ENCODE measurements around the gene DIAPH2. TPM values are rescaled to one million over a fixed set of nuclear protein-coding genes. Genes with fewer than 3 reads are reported as not detected.

The DIAPH2 gene
- total RNA-seq, 2 donors from 2014 or later = 21.5 to 51.8 TPM

DNA sequence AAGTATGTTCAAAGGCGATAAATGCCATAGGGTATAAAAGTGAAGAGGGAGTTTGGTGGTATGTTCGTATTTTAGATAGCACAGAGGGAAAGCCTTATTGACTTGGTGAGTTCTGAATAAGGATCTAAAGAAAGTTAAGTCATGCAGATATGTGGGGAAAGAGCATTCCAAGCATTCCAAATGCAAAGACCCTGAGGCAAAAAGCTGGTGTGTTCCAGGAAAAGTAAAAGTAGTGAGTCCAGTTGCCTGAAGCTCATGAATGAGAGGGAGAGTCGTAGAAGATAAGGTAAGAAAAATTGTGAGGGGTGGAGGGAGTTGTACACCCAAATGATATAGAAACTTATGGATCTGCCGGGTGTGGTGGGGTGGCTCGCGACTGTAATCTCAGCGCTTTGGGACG lies 625.7 kb downstream of the DIAPH2 start:
- DNase-seq = peak; percentile 70
- Histone ChIP-seq H3K4me1 (ENCODE audit: control insufficient read depth, insufficient read depth, low read length) (no peaks in the 10 kb centered on the region), H3K9ac (ENCODE audit: extremely low read depth, low read length, poor library complexity, severe bottlenecking) (no peak overlapping the region), H3K4me3 (ENCODE audit: low read length) (no peak overlapping the region), H3K27me3 (ENCODE audit: control insufficient read depth, insufficient read depth, low read length, poor library complexity, severe bottlenecking) (no peaks in the 10 kb centered on the region), H3K9me3 (ENCODE audit: control insufficient read depth, low read length) (no peaks in the 10 kb centered on the region), H3K36me3 (ENCODE audit: control insufficient read depth, insufficient read depth, low read length) (no peaks in the 10 kb centered on the region), H3K27ac (ENCODE audit: low read depth, low read length) (peak overlapping the region; percentile 24)
- H3K4me3 Mint-ChIP-seq = peak overlapping the region; percentile 57
- 23 to 43% methylated on average over 2 to 8 of the region's 8 CpGs for WGBS, 2 experiments (ENCODE audit: insufficient coverage in 1 of 2, insufficient read length in 1 of 2)
- H3K4me1 Mint-ChIP-seq = peaks cover 39% of the 10 kb centered on the region
- TF ChIP-seq CTCF (conservative IDR thresholded peaks at IDR 0.05) = no peak
- peak overlapping the region; percentile 90 for H3K27ac Mint-ChIP-seq
- H3K9me3 Mint-ChIP-seq = no peaks in the 10 kb centered on the region
- H3K36me3 Mint-ChIP-seq (ENCODE audit: low read depth) = peaks cover 2% of the 10 kb centered on the region
- H3K27me3 Mint-ChIP-seq (ENCODE audit: insufficient read depth) = no peaks in the 10 kb centered on the region

DNA sequence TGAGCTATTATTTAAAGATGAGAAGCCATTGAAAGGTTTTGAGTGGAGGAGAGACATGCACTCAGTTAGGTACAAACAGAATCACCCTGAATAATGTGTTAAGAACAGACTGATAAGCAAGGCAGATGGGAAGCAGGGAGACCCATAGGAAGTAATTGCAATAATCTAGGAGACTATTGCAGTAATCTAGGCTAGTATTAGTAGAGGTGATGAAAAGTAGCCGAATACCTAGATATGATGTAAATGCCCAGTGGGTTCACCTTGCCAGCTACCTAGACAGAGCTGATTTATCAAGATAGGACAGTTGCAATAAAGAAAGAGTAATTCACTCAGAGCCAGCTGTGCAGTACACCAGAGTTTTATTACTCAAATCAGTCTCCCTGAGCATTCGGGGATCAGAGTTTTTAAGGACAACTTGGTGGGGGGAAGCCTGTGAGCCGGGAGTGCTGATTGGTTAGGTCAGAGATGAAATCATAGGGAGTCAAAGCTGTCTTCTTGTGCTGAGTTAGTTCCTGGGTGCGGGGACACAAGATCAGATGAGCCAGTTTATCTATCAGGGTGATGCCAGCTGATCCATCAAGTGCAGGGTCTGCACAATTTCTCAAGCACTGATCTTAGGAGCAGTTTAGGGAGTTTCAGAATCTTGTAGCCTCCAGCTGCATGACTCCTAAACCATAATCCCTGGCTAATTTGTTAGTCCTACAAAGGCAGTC lies 626.6 kb downstream of the DIAPH2 start:
- Mint-ChIP-seq H3K9me3 (no peaks in the 10 kb centered on the region), H3K4me1 (peaks cover 34% of the 10 kb centered on the region), H3K27ac (peak overlapping the region; percentile 90), H3K4me3 (peak overlapping the region; percentile 57), H3K36me3 (ENCODE audit: low read depth) (peaks cover 6% of the 10 kb centered on the region), H3K27me3 (ENCODE audit: insufficient read depth) (no peaks in the 10 kb centered on the region)
- WGBS, 2 experiments (ENCODE audit: insufficient coverage in 1 of 2, insufficient read length in 1 of 2) = 80 to 87% methylated on average over 1 to 4 of the region's 4 CpGs
- TF ChIP-seq CTCF (conservative IDR thresholded peaks at IDR 0.05) = no peak
- no peaks in the 10 kb centered on the region for H3K9me3 ChIP-seq (ENCODE audit: control insufficient read depth, low read length)
- peak; percentile 59 for DNase-seq
- H3K27ac ChIP-seq (ENCODE audit: low read depth, low read length) = no peak overlapping the region
- no peaks in the 10 kb centered on the region for H3K4me1 ChIP-seq (ENCODE audit: control insufficient read depth, insufficient read depth, low read length)
- no peaks in the 10 kb centered on the region for H3K27me3 ChIP-seq (ENCODE audit: control insufficient read depth, insufficient read depth, low read length, poor library complexity, severe bottlenecking)
- H3K36me3 ChIP-seq (ENCODE audit: control insufficient read depth, insufficient read depth, low read length) = no peaks in the 10 kb centered on the region
- H3K9ac ChIP-seq (ENCODE audit: extremely low read depth, low read length, poor library complexity, severe bottlenecking) = no peak overlapping the region
- no peak overlapping the region for H3K4me3 ChIP-seq (ENCODE audit: low read length)

- no peak overlapping the region for H3K27ac ChIP-seq (ENCODE audit: low read depth, low read length)
- no peaks in the 10 kb centered on the region for H3K4me1 ChIP-seq (ENCODE audit: control insufficient read depth, insufficient read depth, low read length)
- no peak overlapping the region for H3K27ac Mint-ChIP-seq
- H3K4me3 Mint-ChIP-seq = no peak overlapping the region
- no peak for TF ChIP-seq CTCF (conservative IDR thresholded peaks at IDR 0.05)
- H3K27me3 Mint-ChIP-seq (ENCODE audit: insufficient read depth) = no peaks in the 10 kb centered on the region
- no peaks in the 10 kb centered on the region for H3K9me3 Mint-ChIP-seq
- no peaks in the 10 kb centered on the region for H3K36me3 ChIP-seq (ENCODE audit: control insufficient read depth, insufficient read depth, low read length)
- no peak overlapping the region for H3K9ac ChIP-seq (ENCODE audit: extremely low read depth, low read length, poor library complexity, severe bottlenecking)
- H3K36me3 Mint-ChIP-seq (ENCODE audit: low read depth) = peaks cover 15% of the 10 kb centered on the region
- no peaks in the 10 kb centered on the region for H3K27me3 ChIP-seq (ENCODE audit: control insufficient read depth, insufficient read depth, low read length, poor library complexity, severe bottlenecking)
- peaks cover 28% of the 10 kb centered on the region for H3K4me1 Mint-ChIP-seq
- no peak overlapping the region for H3K4me3 ChIP-seq (ENCODE audit: low read length)
- DNase-seq = no peak
- WGBS, 2 experiments (ENCODE audit: insufficient coverage in 1 of 2, insufficient read length in 1 of 2) = no CpG with 5 or more reads among the region's 1 CpG
- H3K9me3 ChIP-seq (ENCODE audit: control insufficient read depth, low read length) = no peaks in the 10 kb centered on the region
Observed at GRCh38 chrX:97314345-97314744, 629.7 kb downstream of the DIAPH2 start.
